HEK293T (cell line): Measurements from ENCODE around the gene NECTIN1.

ENCODE experiments used
- CTCF ChIA-PET: fragments of 350-600 bp; formaldehyde crosslinking; extraction: SDS; loops from one replicate; lab custom pipeline; 2021; ENCODE audit warnings: antibody characterized with exemption, inconsistent platforms; lab: Yijun Ruan, JAX
- POLR2A ChIA-PET: fragments of 350-600 bp; formaldehyde crosslinking; extraction: SDS; loops from one replicate; lab custom pipeline; 2020; ENCODE audit warnings: antibody characterized with exemption, inconsistent platforms; lab: Yijun Ruan, JAX
- DNase-seq: peaks from one replicate; pipeline ENCODE4 v3.0.0; 2012; ENCODE audit warnings: mixed read lengths; ENCODE audit errors: extremely low spot score
- ARNT ChIP-seq: fragments of 450-650 bp; IDR thresholded peaks from 2 replicates; pipeline ENCODE4 v1.6.1; 2017; ENCODE audit warnings: mild to moderate bottlenecking
- BHLHE40 ChIP-seq: fragments of 450-650 bp; IDR thresholded peaks from 2 replicates; pipeline ENCODE4 v1.6.1; 2016; ENCODE audit warnings: mild to moderate bottlenecking, moderate library complexity, borderline replicate concordance
- CTBP1 ChIP-seq: fragments of 450-650 bp; IDR thresholded peaks from 2 replicates; pipeline ENCODE4 v1.6.1; 2016; ENCODE audit warnings: borderline replicate concordance
- ELF4 ChIP-seq: fragments of 450-650 bp; IDR thresholded peaks from 2 replicates; pipeline ENCODE4 v1.6.1; 2017; ENCODE audit warnings: antibody characterized with exemption
- FOXA1 ChIP-seq: fragments of 450-650 bp; IDR thresholded peaks from 2 replicates; pipeline ENCODE4 v1.6.1; 2016; ENCODE audit warnings: mild to moderate bottlenecking
- FOXK2 ChIP-seq: fragments of 450-650 bp; IDR thresholded peaks from 2 replicates; pipeline ENCODE4 v1.6.1; 2016; ENCODE audit warnings: mild to moderate bottlenecking
- FOXM1 ChIP-seq: fragments of 450-650 bp; IDR thresholded peaks from 2 replicates; pipeline ENCODE4 v1.6.1; 2017; ENCODE audit warnings: mild to moderate bottlenecking, borderline replicate concordance
- HDGF ChIP-seq: fragments of 450-650 bp; IDR thresholded peaks from 2 replicates; pipeline ENCODE4 v1.6.1; 2017; ENCODE audit warnings: antibody characterized with exemption, borderline replicate concordance
- L3MBTL2 ChIP-seq: fragments of 450-650 bp; conservative IDR thresholded peaks from 2 replicates; pipeline ENCODE4 v1.6.1; 2016; ENCODE audit warnings: mild to moderate bottlenecking
- LEF1 ChIP-seq: fragments of 450-650 bp; IDR thresholded peaks from 2 replicates; pipeline ENCODE4 v1.6.1; 2017; ENCODE audit warnings: mild to moderate bottlenecking, borderline replicate concordance
- NFRKB ChIP-seq: fragments of 450-650 bp; IDR thresholded peaks from 2 replicates; pipeline ENCODE4 v1.6.1; 2016; ENCODE audit warnings: mild to moderate bottlenecking, moderate library complexity
- PKNOX1 ChIP-seq: fragments of 450-650 bp; IDR thresholded peaks from 2 replicates; pipeline ENCODE4 v1.6.1; 2016
- SP1 ChIP-seq: fragments of 450-650 bp; IDR thresholded peaks from 2 replicates; pipeline ENCODE4 v1.6.1; 2017
- SUZ12 ChIP-seq: fragments of 450-650 bp; IDR thresholded peaks from 2 replicates; pipeline ENCODE4 v1.6.1; 2016; ENCODE audit warnings: mild to moderate bottlenecking
- TARDBP ChIP-seq: fragments of 450-650 bp; IDR thresholded peaks from 2 replicates; pipeline ENCODE4 v1.6.1; 2016
- ZNF384 ChIP-seq: fragments of 450-650 bp; IDR thresholded peaks from 2 replicates; pipeline ENCODE4 v1.6.1; 2016

NECTIN1 gene

GRCh38 chr11:119680541-119681360, 48.2 kb downstream of the NECTIN1 start:
- TF ChIP-seq ARNT = no peak
- POLR2A ChIA-PET = no interaction called here
- CTCF ChIA-PET = no interaction called here
- no peak for DNase-seq

- ChIA-PET CTCF (no interaction called here), POLR2A (no interaction called here)
- DNase-seq = no peak
- no peak for TF ChIP-seq ARNT
- TF ChIP-seq SP1 = no peak
- TF ChIP-seq SUZ12 = no peak
- no peak for TF ChIP-seq NFRKB
- no peak for TF ChIP-seq LEF1
- TF ChIP-seq ELF4 = no peak
- no peak for TF ChIP-seq TARDBP
- no peak for TF ChIP-seq HDGF
- TF ChIP-seq FOXK2 = no peak
- no peak for TF ChIP-seq BHLHE40
- TF ChIP-seq ZNF384 = no peak
- TF ChIP-seq PKNOX1 = no peak
- TF ChIP-seq CTBP1 = no peak
Observed at GRCh38 chr11:119679346-119679745, 49.7 kb downstream of the NECTIN1 start.

- TF ChIP-seq ZNF384 (no peak), ELF4 (no peak), FOXA1 (no peak), SP1 (no peak), ARNT (no peak), FOXK2 (no peak), LEF1 (no peak)
- ChIA-PET POLR2A (no interaction called here), CTCF (no interaction called here)
- no peak for DNase-seq
Observed at GRCh38 chr11:119678351-119678750, 50.6 kb downstream of the NECTIN1 start.

GRCh38 chr11:119677840-119678239, 51.2 kb downstream of the NECTIN1 start:
- TF ChIP-seq SP1 (no peak), ARNT (no peak), ZNF384 (no peak), CTBP1 (no peak), FOXA1 (no peak), L3MBTL2 (no peak), ELF4 (no peak), FOXM1 (no peak), TARDBP (no peak), BHLHE40 (no peak), HDGF (no peak), FOXK2 (no peak), PKNOX1 (no peak), NFRKB (no peak), SUZ12 (no peak), LEF1 (no peak)
- ChIA-PET CTCF (no interaction called here), POLR2A (no interaction called here)
- DNase-seq = no peak

GRCh38 chr11:119676461-119677020, 52.5 kb downstream of the NECTIN1 start:
- TF ChIP-seq LEF1 (no peak), ARNT (no peak), NFRKB (no peak), SP1 (no peak), L3MBTL2 (no peak), BHLHE40 (no peak), ELF4 (no peak), TARDBP (no peak), ZNF384 (no peak), SUZ12 (no peak), FOXK2 (no peak), FOXM1 (no peak), FOXA1 (no peak), CTBP1 (no peak), PKNOX1 (no peak), HDGF (no peak)
- ChIA-PET CTCF (no interaction called here), POLR2A (no interaction called here)
- no peak for DNase-seq
